OCI-LY3 (cell line): ENCODE results near the gene MGARP.

Experiments used
- H2AFZ ChIP-seq: fragments of 200-600, 300-600 bp; shearing (Covaris generic); 2 replicates; pipeline ENCODE4 v1.6.0; 2014; ENCODE audit warnings: antibody characterized with exemption, low read depth, low read length
- H3K27ac ChIP-seq: fragments of 200-600, 300-600 bp; sonication (generic); 2 replicates; pipeline ENCODE4 v1.5.1; 2014; ENCODE audit warnings: mild to moderate bottlenecking, low read length, moderate library complexity, mixed read lengths
- H3K27me3 ChIP-seq: fragments of 200-600, 300-600 bp; sonication (generic); 2 replicates; pipeline ENCODE4 v1.6.1; 2014; ENCODE audit warnings: low read depth, low read length, mixed read lengths
- H3K36me3 ChIP-seq: fragments of 200-600, 300-600 bp; sonication (generic); replicated peaks from 2 replicates; pipeline ENCODE3; 2014; ENCODE audit warnings: low read depth, low read length, mixed read lengths
- H3K4me1 ChIP-seq: fragments of 300-600, 200-600 bp; sonication (generic); 2 replicates; pipeline ENCODE4 v1.6.1; 2014; ENCODE audit warnings: low read length, mixed read lengths
- H3K4me2 ChIP-seq: fragments of 200-600, 300-600 bp; sonication (generic); 2 replicates; pipeline ENCODE4 v1.6.1; 2014; ENCODE audit warnings: low read length, mixed read lengths
- H3K4me3 ChIP-seq: fragments of 300-600, 200-600 bp; sonication (generic); 2 replicates; pipeline ENCODE4 v1.5.1; 2014; ENCODE audit warnings: antibody characterized with exemption, mild to moderate bottlenecking, low read length, moderate library complexity
- H3K79me2 ChIP-seq: fragments of 300-600, 200-600 bp; shearing (Covaris generic); 2 replicates; pipeline ENCODE4 v1.6.1; 2014; ENCODE audit warnings: mild to moderate bottlenecking, low read length, mixed read lengths
- H3K9ac ChIP-seq: fragments of 300-600, 200-600 bp; shearing (Covaris generic); 2 replicates; pipeline ENCODE4 v1.6.0; 2014; ENCODE audit warnings: mild to moderate bottlenecking, low read length, moderate library complexity
- H3K9me3 ChIP-seq: fragments of 200-600, 300-600 bp; shearing (Covaris generic); 2 replicates; pipeline ENCODE4 v1.6.1; 2014; ENCODE audit warnings: low read length, mixed read lengths; ENCODE audit not compliant: insufficient read depth
- H4K20me1 ChIP-seq: fragments of 200-600, 300-600 bp; sonication (generic); 2 replicates; pipeline ENCODE4 v1.6.1; 2016; ENCODE audit warnings: low read length, mixed read lengths; ENCODE audit not compliant: insufficient read depth
- EZH2phosphoT487 ChIP-seq: fragments of 200-600 bp; shearing (Covaris generic); IDR thresholded peaks from 2 replicates; pipeline ENCODE4 v1.6.1; 2018; ENCODE audit warnings: antibody characterized with exemption, mixed run types, low read depth
- TF ChIP-seq, protein P1 (sequence below): fragments of 200-600, 300-600 bp; sonication (generic); IDR thresholded peaks from 2 replicates; pipeline ENCODE4 v1.5.1; 2014; ENCODE audit warnings: antibody characterized with exemption, low read length, low read depth

Gene MGARP

DNA sequence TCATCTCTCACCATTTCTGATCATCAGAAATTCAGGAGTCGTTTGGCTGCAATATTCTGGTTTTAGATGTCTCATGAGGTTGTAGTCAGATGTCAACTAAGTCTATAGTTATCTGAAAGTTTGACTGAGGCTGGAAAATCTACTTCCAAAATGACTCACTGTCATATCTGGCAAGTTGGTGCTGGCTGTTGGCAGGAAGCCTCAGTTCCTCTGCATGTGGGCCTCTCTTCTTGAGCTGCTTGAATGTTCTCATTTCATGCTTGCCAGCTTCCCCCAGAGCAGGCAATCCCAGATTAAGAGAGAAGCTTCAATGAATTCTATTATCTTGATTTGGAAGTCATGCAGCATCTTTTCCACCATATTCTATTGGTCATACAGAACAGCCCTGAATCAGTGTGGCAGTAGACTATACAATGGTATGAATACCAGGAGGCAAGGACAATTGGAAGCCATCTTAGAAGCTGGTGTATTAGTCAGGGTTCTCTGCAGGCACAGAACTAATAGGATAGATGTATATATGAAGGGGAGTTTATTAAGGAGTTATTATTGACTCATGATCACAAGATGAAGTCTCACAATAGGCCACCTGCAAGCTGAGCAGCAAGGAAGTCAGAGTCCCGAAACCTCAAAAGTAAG is 56.2 kb downstream of the MGARP start:
- Histone ChIP-seq H2AFZ (peak overlapping the region; percentile 3; the same call in 1 of the 2 replicates), H3K9me3 (no peaks in the 10 kb centered on the region), H3K9ac (no peak overlapping the region), H3K27ac (peak overlapping the region; percentile 3; the same call in 1 of the 2 replicates), H3K4me1 (peaks cover 22% of the 10 kb centered on the region), H3K27me3 (no peaks in the 10 kb centered on the region), H3K36me3 (no peaks in the 10 kb centered on the region), H3K4me2 (peak overlapping the region; percentile 7; the same call in 1 of the 2 replicates), H3K4me3 (no peak overlapping the region), H3K79me2 (no peaks in the 10 kb centered on the region), H4K20me1 (no peaks in the 10 kb centered on the region)
- TF ChIP-seq EZH2phosphoT487 = no peak
- TF ChIP-seq, protein P1, sequence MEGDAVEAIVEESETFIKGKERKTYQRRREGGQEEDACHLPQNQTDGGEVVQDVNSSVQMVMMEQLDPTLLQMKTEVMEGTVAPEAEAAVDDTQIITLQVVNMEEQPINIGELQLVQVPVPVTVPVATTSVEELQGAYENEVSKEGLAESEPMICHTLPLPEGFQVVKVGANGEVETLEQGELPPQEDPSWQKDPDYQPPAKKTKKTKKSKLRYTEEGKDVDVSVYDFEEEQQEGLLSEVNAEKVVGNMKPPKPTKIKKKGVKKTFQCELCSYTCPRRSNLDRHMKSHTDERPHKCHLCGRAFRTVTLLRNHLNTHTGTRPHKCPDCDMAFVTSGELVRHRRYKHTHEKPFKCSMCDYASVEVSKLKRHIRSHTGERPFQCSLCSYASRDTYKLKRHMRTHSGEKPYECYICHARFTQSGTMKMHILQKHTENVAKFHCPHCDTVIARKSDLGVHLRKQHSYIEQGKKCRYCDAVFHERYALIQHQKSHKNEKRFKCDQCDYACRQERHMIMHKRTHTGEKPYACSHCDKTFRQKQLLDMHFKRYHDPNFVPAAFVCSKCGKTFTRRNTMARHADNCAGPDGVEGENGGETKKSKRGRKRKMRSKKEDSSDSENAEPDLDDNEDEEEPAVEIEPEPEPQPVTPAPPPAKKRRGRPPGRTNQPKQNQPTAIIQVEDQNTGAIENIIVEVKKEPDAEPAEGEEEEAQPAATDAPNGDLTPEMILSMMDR = no peak

DNA sequence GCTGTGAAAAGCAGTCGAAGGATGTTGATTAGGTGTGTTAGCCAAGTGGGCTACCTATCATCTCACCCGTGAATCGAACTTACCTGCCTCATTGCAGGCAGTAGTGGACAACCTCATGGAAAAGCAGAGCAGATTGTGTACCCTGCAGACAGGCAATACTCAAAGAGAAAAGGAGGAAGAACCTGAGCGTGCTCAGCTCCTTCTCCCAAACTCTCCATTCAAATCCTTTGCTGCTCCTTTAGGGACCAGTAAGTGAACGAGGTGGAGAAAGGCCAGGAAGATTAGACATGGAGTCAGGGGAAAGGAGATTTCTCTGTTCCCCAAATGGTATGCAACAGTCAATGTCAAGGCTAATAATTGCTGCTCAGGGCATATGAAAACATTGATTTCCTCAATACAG is 57.8 kb downstream of the MGARP start:
- Histone ChIP-seq H4K20me1 (no peaks in the 10 kb centered on the region), H3K4me3 (no peak overlapping the region), H3K4me2 (no peak overlapping the region), H3K9ac (no peak overlapping the region), H3K36me3 (no peaks in the 10 kb centered on the region), H3K27ac (no peak overlapping the region), H3K4me1 (peaks cover 14% of the 10 kb centered on the region), H3K9me3 (no peaks in the 10 kb centered on the region), H3K79me2 (no peaks in the 10 kb centered on the region), H2AFZ (no peak overlapping the region), H3K27me3 (no peaks in the 10 kb centered on the region)
- TF ChIP-seq EZH2phosphoT487 = no peak
- TF ChIP-seq, protein P1 = no peak

DNA sequence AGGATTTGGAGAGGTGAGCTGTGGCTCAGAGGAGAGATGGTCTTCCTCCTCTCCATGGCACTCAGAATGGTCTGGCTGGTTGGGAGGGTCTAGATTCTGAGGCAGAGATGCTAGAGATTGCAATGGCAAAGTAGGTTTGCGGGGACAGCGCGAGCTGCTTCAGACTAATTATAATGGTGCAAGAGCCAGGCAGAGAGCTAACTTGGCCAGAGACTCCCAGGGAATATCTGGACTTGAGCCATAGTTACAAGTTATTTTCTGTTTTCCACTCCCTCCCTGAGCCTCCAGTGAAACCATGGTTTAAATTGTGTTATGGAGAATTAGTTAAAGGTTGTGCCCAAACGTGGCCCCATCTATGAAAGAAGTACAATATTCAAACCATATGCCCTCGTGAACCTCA is 58.3 kb downstream of the MGARP start:
- H3K27ac ChIP-seq = no peak overlapping the region
- H3K4me2 ChIP-seq = no peak overlapping the region
- H3K79me2 ChIP-seq = no peaks in the 10 kb centered on the region
- H4K20me1 ChIP-seq = no peaks in the 10 kb centered on the region
- H3K9ac ChIP-seq = no peak overlapping the region
- H2AFZ ChIP-seq = no peak overlapping the region
- H3K4me3 ChIP-seq = no peak overlapping the region
- H3K4me1 ChIP-seq = peaks cover 14% of the 10 kb centered on the region
- TF ChIP-seq, protein P1 = no peak
- no peak for TF ChIP-seq EZH2phosphoT487
- no peaks in the 10 kb centered on the region for H3K36me3 ChIP-seq
- H3K9me3 ChIP-seq = no peaks in the 10 kb centered on the region
- no peaks in the 10 kb centered on the region for H3K27me3 ChIP-seq

DNA sequence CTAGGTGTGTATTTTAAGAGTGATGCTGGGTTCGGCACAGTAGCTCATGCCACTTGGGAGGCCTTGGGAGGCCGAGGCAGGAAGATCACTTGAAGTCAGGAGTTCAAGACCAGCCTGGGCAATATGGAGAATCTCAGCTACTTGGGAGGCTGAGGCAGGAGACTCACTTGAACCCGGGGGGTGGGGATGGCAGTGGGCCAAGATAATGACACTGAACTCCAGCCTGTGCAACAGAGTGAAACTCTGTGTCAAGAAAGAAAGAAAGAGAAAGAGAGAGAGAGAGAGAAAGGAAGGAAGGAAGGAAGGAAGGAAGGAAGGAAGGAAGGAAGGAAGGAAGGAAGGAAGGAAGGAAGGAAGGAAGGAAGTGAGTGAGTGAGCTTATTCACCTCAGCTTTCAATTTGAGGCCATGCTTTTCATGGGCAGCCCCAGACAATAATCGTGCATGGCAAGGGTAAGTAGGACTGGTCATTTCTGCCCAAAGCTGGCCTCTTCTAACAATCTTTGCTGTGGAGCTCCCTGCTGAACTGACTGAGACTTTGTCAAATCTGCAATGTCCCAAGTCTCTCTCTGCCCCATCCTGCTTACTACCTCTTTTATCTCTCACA is 60.5 kb downstream of the MGARP start:
- no peak overlapping the region for H3K27ac ChIP-seq
- H4K20me1 ChIP-seq = no peaks in the 10 kb centered on the region
- H3K9ac ChIP-seq = no peak overlapping the region
- H2AFZ ChIP-seq = no peak overlapping the region
- peaks cover 29% of the 10 kb centered on the region for H3K4me1 ChIP-seq
- H3K36me3 ChIP-seq = no peaks in the 10 kb centered on the region
- H3K27me3 ChIP-seq = no peaks in the 10 kb centered on the region
- H3K79me2 ChIP-seq = no peaks in the 10 kb centered on the region
- H3K9me3 ChIP-seq = no peaks in the 10 kb centered on the region
- no peak overlapping the region for H3K4me2 ChIP-seq
- TF ChIP-seq EZH2phosphoT487 = no peak
- TF ChIP-seq, protein P1 = no peak
- no peak overlapping the region for H3K4me3 ChIP-seq
